GM18867 (cell line): ENCODE measurements around the gene GAS7.

Experiments used
- ATAC-seq: cut with Tn5 transposase; IDR thresholded peaks from one replicate; pipeline ENCODE4 v1.9.1; 2021; ENCODE audit warnings: mild to moderate bottlenecking, moderate library complexity; ENCODE audit not compliant: unreplicated experiment

Gene GAS7

DNA sequence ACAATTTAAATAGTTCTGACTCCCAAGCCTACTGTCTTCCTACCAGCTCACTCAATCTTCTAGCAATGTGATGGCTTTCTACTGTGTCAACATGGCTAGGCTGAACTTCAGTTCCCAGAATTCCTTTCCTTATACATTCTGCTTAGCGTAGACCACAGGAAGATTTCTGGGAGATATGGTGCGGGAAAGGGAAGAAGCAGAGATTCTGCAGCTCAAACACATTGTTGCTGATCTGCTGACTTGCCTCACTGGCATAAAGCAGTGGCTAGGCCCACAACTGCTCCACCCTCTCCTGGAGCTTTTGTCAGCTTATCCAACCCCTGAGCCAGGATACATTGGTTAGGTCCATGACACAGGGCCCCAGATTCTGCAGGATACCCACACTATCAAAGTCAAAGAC is 58.8 kb downstream of the GAS7 start:
- ATAC-seq, result no peak

DNA sequence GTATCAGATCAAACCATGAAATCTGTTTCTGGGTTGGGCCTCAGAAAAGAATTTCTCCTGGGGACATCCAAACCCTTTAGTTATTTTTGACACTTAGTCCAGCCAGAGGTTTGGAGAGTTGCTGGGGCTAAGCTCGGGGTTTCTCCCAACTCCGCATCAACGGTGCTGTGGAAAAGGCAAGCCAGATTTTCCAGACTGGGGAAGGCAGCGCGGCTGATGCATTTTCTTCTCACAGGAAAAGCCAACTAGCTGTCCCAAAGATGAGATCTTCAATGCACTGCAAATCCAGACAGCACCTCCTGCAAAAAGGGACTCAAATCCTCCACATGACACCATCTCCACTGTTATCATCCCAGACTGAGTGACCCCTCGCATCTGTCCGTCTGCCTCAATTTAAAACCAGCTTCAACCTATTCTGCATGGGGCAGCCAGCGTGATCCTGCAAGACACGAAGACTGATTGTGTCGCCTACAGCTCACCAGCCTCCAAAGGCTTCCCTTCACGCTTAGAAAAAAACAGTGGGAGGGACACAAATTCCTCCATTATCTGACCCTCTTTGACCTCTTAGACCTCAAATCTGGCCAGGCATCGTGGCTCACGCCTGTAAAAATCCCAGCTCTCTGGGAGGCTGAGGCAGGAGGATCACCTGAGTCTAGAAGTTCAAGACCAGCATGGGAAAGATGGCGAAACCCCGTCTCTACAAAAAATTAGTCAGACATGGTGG is 62.0 kb downstream of the GAS7 start:
- no peak for ATAC-seq

DNA sequence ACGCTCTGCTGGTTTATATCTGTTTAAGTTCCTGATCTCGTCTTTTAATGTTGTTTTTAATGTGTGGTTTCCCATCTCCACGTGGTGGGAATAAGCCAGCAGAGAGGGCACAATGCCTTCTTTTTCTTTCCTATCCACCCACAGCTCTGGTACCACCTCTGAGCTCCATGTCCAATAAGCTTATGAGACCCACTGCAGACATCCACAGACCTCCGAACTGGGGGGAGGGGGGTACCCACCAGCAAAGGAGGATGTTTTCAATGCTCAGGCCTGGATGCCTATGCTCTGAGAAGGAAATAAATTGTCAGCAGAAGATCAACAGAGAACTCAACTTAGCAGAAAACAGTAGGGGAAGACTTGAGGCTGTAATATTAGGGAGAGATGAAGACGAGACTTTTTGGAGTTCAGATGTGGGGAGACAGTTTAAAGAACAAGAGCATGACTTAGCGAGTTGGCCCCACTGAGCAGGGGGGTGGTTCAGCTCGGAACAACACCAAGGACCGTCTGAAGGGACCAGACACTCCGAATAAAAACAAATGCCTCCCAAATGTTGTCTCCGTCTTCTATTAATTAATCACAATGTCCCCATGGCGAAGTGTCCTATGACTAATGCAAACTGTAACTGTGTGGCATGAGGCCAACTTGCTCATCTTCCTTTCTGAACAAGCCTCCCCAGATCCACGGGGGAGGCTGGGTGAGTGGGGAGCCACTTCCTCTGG is 62.7 kb downstream of the GAS7 start:
- no peak for ATAC-seq

DNA sequence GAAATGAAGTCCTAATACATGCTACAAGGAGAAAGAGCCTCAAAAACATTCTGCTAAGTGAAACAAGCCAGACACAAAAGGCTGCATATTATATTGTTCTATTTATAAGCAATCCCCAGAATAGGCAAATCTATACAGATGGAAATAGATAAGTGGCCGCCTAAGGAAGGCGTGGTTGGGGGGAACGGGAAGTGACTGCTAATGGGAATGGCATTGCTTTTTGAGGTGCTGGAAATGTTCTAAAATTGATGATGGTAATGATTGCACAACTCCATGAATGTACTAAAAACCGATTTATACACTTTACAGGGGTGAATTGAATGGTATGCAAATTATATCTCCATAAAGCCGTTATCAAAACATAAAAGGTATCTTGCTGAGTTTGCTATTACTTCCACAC is 67.7 kb downstream of the GAS7 start:
- ATAC-seq, result no peak

DNA sequence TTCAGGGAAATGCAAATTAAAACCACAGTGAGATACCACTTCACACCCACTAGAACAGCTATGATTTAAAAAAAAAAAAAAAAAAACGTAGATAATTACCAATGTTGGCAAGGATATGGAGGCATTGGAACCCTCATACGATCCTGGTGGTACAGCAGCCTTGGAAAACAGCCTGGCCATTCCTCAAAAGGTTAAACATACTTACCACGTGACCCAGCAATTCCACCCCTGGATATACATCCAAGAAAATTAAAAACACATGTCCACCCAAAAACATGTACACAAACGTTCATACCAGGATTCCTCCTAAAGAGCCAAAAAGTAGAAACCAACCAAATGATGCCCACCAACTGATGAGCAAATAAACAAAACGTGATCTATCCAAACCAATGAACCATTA is 68.1 kb downstream of the GAS7 start:
- ATAC-seq, result no peak

DNA sequence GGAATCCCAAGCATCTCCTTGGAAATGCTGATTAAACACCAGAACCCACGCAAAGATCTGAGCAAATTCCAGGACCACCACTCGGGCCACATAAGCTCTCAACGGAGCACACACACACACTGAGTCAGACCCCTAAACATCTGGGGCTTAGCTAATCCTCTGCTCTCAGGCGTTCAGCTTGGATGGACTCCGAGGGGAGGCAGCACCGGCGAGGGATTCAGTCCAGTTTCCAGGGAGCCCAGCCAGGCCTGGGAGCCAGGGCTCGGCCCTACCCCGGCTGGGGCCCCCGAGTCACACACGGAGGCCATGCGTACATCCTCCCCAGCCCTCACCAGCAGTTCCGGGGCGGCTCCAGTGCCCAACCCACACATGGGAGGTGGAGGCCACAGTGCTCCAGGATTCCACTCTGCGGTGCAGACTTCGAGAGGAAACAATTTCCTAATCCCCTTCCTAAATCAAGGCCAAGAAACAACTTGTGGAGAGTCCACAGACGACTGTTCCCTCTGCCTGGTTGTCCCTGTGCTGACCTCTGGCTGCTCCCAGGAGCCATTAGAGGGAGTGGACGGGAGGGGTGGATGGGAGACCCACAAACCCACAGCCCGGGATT is 70.5 kb downstream of the GAS7 start:
- ATAC-seq, result no peak

DNA sequence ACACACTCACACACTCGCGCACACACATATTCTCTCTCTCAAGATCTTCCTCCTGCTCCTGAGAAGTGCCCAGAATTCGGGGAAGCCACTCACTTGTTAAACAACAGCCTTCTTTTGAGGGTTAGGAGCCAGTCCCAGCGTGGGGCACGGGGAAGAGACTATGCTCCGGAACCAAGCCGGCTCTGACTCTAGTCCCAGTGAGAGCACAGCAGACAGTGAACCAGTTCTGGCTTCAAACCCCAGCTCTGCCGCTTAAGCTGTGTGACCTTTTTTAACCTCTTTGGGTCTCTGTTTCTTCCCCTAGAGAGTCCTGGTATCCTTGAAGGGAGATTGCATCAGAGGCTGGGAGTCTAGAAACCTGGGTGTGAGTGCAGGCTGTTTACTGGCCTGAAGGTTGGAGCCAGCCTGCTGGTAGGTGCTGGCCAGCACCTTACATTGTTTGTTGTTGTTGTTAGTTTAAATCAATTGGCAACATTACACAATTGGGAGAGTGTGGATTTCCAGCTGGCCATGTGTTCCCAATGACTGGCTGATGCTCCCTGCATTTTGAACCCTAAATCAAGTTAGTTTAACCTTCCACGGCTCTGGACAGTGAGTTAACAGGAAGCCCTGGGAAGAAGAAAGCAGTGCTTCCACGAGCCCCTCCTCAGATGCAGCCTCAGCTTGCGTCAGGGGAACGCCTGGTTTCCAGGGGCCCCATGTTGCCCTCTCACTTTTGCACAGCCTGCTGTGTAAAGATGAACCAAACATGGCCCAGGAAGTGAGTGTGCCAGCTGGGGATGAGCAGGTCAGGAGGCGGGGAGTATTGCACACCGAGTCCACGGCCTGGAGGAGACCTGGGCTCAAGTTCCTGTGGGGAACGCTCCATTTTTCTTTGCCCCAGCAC is 71.5 kb downstream of the GAS7 start:
- no peak for ATAC-seq

DNA sequence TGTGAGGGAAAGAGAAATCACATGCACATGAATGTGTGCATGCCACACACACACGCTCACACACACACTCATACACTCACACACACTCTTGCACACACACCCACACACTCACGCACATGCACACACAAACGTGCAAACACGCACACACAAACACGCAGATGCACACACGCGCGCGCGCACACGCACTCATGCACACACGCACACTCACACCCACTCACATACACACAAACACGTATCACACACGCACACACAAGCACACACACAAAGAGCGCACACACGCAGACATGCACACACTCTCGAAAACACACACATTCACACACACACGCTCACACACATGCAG is 72.2 kb downstream of the GAS7 start:
- ATAC-seq, result no peak

DNA sequence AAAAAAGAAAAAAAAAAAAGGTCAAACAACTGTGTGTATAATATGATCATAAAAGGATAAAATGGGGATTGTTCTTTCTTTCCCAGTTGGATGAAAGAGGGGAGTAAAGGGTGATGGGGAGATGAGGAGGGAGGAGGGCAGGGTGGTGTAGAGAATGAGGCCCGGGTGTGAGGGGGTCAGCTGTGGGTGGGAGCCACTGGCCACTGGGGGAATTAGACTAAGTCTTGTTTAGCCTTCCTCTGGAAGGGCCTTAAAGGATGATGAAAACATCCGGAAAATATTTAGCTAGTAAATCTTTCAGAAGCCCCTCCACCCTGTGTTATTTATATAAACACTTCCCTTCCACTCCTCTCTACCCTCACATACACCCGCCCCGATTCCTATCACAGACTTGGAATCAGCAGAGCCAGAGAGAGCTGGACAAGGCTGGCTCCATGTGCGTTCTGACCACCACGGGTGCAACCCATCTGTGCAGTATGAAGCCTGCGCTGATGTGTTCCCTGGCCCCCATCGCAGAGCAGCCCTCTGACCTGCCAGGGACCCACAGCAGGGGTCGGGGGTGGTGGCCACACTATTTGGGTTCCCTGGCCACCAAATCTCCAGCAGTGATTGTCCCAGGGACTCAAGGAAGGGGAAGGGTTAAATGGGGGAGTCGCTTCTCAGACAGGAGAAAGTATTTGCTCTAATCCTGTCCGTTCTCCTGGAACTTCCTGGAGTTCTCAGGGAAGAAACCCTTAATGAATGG is 72.7 kb downstream of the GAS7 start:
- ATAC-seq, result no peak

DNA sequence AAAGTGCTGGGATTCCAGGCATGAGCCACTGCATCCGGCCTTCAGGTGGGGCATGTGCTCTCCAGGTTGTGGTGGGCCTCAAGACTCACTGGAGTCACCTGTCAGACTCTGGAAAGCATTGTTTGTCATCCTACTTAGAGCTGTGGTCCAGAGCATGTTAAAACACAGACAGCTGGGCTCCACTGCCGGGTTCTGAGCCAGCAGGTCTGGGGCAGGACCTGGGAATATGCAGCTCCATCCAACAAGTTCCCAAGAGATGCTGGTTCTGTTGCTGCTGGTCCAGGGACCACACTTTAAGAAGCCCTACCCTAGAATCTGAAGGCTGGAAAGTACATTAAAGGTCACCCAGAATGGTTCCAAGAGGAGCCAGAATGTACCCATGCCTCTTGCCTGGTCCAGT is 75.3 kb downstream of the GAS7 start:
- ATAC-seq, result no peak

DNA sequence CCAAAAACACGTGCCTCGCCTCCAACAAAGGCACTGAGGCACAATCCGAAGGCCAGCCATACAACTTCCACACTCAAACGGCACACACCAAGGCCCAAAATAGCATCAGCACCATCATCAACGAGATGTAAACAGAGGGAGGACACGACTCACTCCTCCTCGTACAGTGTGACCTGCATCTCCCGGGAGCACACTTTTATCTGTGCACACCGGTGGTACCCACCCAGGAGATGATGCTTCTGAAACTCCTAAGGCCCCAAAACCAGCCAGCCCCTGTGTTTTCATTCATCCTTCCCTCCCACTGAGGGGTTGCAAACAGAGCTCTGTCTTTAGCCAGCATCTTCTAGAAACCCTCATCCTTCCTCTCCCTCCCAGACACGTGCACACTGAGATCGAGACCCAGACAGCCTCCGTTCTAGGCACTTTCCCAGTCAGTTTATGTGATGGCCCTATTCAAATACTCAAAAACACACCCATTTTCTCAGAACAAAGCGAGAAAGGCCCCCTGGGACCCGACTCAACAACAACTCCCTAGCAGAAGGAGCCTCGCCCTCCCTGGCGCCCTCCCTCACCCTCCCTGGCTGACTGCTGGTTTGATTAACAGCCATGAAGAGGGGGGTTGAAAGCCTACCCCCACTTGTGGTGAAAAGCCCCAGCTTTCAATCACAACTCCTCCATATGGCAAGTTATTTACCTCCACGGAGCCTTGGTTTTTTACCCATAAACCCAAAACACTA is 76.3 kb downstream of the GAS7 start:
- no peak for ATAC-seq

DNA sequence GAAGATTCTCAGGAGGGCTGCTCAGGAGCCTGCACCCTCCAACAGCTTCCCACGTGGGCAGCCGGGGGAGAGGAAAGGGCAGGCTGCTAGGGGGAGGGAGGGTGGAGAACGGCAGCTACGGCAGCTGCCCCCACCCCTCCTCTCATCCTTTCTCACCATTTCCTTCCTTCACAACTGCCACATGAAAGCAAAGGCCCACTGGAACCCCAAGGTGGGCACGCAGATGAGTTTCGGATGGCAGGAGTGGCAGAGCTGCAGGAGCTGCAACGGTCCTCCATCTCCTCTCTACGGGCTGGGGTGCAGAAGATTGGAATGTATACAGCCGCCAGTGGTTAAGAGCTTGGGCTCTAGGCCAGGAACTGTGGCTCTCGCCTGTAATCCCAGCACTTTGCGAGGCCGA is 77.7 kb downstream of the GAS7 start:
- no peak for ATAC-seq

DNA sequence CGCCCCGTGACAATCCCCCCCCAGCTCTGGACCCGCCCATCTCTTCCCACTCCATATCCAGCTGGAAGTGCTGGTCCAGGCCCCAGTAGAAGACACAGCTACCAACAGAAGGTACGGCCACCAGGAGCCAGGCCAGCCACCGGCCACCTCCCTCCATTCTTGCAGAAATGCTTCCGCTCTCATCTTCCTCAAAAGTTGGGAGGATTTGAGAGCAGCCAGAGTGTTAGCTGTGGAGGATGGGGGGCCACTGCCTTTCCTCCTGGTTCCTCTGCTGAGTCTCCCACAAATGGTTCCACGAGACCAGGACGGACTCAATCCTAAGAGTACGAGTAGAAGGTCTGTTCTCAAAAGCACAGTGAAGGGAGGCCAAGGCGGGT is 78.3 kb downstream of the GAS7 start:
- no peak for ATAC-seq

DNA sequence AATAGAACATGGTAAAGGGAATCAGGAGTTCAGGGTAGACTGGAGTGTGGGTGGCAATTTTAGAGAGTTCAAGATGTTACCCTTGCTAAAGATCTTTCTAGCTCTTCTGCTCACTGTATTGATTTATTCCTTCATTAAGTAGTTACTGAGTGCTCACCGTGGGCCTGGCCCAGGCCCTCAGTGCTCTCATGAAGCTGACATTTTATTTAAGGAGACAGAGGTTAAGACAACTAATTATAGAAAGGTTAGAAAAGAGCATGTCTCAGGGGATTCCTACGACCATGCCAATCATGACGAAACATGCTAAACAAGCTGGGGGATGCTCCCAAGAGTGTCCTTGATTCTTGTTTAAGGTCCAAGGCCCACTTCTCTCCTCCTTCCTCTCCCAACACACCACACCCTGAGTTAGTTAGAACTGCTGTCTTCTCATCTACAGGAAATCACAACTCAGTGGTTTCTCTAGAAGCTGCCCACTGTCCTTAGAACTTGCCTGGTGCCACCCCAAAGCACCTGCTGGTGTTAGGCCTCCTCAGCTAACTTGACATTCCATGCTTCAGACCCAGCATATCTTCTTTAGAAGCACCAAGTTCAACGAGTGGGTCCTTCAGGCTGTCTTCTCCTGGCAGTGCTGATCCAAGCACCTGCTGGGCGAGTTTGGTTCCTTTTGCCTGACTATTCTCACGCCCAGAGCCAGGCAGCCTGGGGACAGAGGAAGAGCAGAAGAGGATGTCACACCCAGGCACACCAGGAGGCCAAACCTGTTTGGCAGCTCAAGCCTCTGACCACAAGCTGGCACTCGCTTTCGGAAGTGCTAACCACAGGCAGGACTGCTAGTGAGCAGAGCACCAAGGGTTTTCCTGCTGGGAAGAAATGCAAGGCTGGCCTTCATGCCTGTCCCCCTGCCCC is 79.0 kb downstream of the GAS7 start:
- no peak for ATAC-seq

DNA sequence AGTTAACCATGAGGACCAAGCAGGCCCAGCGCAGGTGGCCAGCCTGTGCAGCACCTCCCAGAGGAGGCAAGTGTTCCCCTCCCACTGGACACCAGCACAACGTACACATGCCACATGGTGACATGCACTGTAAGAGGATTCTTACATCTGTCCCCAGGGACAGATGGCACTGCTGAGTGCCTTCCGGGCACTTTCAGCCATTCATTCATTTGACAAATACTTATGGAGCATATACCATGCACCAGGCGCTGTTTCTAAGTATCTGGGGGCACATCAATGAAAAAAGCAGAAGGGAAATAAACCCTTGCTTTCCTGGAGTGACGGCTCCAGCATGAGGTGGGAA is 79.6 kb downstream of the GAS7 start:
- no peak for ATAC-seq

DNA sequence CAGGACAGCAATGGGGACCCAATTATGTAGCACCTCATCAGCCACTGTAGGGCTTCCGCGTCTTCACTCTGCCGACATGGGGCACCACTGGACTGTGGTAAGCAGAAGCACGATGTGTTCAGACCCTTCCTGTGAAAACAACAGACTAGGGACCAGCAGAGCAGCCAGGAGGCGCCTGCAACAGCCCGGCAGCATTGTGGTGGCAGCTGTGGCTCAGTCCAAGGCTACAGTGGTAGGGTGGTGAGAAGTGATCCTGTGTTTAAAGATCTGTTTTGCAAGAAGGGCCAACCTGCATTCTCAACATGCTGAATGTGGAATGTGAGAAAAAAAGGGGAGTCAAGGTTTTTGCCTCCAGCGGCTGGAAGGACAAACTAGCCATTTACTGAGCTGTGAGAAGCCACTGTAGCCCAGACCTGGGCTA is 80.8 kb downstream of the GAS7 start:
- ATAC-seq, result peak; percentile 37

DNA sequence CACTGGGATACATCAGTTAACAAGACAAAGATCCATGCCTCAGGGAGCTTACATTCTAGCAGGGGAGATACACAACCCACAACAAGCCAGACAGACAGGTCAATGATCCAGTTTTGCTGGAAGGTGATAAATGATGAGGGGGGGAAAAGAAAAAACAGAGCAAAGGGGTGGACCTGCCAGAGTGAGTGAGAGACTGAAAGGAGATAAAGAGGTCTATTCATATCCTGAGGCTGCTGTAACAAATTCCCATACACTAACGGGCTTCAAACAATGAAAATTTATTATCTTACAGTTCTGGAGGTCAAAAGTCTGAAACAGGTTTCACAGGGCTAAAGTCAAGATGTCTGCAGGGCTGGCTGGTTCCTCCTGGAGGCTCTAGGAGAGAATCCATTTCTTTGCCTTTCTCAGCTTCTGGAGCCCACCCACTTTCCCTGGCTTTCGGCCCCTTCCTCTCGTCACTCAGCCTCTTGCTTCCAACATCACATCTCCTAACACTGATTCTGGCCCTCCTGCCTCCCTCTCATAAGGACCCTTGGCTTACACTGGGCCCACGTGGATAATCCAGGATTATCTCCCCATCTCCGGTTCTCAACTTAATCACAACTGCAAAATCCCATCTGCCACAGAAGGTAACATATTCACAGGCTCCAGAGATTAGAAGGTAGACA is 81.5 kb downstream of the GAS7 start:
- no peak for ATAC-seq

DNA sequence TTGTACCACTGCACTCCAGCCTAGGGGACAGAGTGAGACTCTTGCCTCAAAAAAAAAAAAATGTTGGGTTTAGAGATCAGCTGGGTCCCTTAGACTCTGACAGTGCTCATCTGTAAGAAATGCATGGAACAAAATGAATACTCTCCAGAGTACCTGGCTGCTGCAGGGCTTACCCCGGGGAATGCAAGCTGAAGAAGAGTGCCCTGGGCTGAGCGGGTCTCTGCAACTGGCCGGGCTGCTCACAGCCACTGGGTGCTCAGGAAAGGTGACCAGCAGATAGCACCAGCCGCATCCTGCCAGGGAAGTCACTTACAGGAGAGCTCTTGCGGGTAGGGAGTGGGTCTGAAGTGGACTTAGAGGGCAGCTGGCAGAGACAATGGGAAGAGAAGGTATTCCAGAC is 82.1 kb downstream of the GAS7 start:
- ATAC-seq, result no peak

DNA sequence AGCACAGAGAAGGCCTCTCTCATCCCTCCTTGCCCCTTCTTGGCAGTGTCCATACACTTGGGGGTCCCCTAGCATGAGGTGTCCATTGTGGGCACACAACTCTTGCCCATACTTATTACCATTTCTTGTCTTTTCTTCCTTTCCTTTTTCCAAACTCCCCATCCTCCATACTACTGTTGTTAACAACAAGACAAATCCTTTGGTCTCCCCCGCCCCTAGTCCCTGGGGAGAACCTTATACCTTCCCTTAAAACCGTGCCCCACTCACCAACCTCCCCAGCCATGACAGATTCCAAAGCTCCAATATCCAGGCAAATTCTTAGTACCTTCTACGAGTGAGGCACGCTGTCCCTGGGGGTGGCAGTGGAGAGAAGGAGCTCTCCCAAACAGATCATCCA is 82.9 kb downstream of the GAS7 start:
- no peak for ATAC-seq
